ENCODE data around the gene AGFG1. TPM values are rescaled to one million over a fixed set of nuclear protein-coding genes. Genes with fewer than 3 reads are reported as not detected.
"Not testable (repeated sequence)": the region's sequence is repeated elsewhere in the genome, so short reads cannot be mapped to it uniquely, and the experiment has no call there.

AGFG1 gene
- total and polyA plus RNA-seq, 5 donors = 21.5 to 65.3 (median 50.3) TPM

- no peaks in the 10 kb centered on the region for H3K9me3 ChIP-seq (ENCODE audit: control insufficient read depth, low read length)
- no peak overlapping the region for H3K4me3 ChIP-seq (ENCODE audit: low read length)
- ATAC-seq = no peak
- WGBS = 90% methylated on average over 1 of the region's 1 CpG
- intact Hi-C loops (cut with DNase I) = loop anchor here in 1 of 4 donors (1.0 kb wide), 1 partner anchor 10 kb away; no protein-coding TSS in a partner anchor
- H3K27ac ChIP-seq (ENCODE audit: low read length) = no peak overlapping the region
- H3K27me3 ChIP-seq (ENCODE audit: control insufficient read depth, insufficient read depth) = no peaks in the 10 kb centered on the region
- DNase-seq = no peak
- peaks cover 16% of the 10 kb centered on the region for H3K4me1 ChIP-seq (ENCODE audit: control insufficient read depth, insufficient read depth, low read length)
These were observed 43.8 kb downstream of the AGFG1 start for GRCh38 chr2:227515742-227516141.

GRCh38 chr2:227517724-227518123 is 45.8 kb downstream of the AGFG1 start:
- no peak overlapping the region for H3K27ac ChIP-seq (ENCODE audit: low read length)
- ATAC-seq (no peak), DNase-seq (no peak)
- H3K4me3 ChIP-seq (ENCODE audit: low read length) = no peak overlapping the region
- H3K27me3 ChIP-seq (ENCODE audit: control insufficient read depth, insufficient read depth) = no peaks in the 10 kb centered on the region
- intact Hi-C loops (cut with DNase I) = no loop called here
- 91% methylated on average over 5 of the region's 5 CpGs for WGBS
- H3K4me1 ChIP-seq (ENCODE audit: control insufficient read depth, insufficient read depth, low read length) = peaks cover 16% of the 10 kb centered on the region
- H3K9me3 ChIP-seq (ENCODE audit: control insufficient read depth, low read length) = no peaks in the 10 kb centered on the region

- H3K4me3 ChIP-seq (ENCODE audit: low read length); H3K27ac ChIP-seq (ENCODE audit: low read length); DNase-seq; H3K9me3 ChIP-seq (ENCODE audit: control insufficient read depth, low read length); ATAC-seq; H3K27me3 ChIP-seq (ENCODE audit: control insufficient read depth, insufficient read depth); intact Hi-C loops (cut with DNase I): not testable (repeated sequence)
- 56% methylated on average over 7 of the region's 7 CpGs for WGBS
- peaks cover 16% of the 10 kb centered on the region for H3K4me1 ChIP-seq (ENCODE audit: control insufficient read depth, insufficient read depth, low read length)
These were observed 46.4 kb downstream of the AGFG1 start for GRCh38 chr2:227518278-227518865.

- intact Hi-C loops (cut with DNase I); ATAC-seq: not testable (repeated sequence)
- WGBS = 92% methylated on average over 3 of the region's 3 CpGs
These were observed 49.2 kb downstream of the AGFG1 start for GRCh38 chr2:227521178-227521577.

GRCh38 chr2:227524665-227525064 is 52.7 kb downstream of the AGFG1 start:
- H3K27ac ChIP-seq (ENCODE audit: low read length) = no peak overlapping the region
- no peaks in the 10 kb centered on the region for H3K9me3 ChIP-seq (ENCODE audit: control insufficient read depth, low read length)
- no peak for DNase-seq
- no peaks in the 10 kb centered on the region for H3K27me3 ChIP-seq (ENCODE audit: control insufficient read depth, insufficient read depth)
- intact Hi-C loops (cut with DNase I) = no loop called here
- ATAC-seq = no peak
- H3K4me1 ChIP-seq (ENCODE audit: control insufficient read depth, insufficient read depth, low read length) = no peaks in the 10 kb centered on the region
- WGBS = 82% methylated on average over 4 of the region's 4 CpGs
- no peak overlapping the region for H3K4me3 ChIP-seq (ENCODE audit: low read length)

More at GRCh38 chr2:227521178-227521577, 49.2 kb downstream of the AGFG1 start:
- not testable (repeated sequence) for H3K4me1 ChIP-seq (ENCODE audit: control insufficient read depth, insufficient read depth, low read length); H3K27me3 ChIP-seq (ENCODE audit: control insufficient read depth, insufficient read depth); H3K4me3 ChIP-seq (ENCODE audit: low read length); DNase-seq; H3K27ac ChIP-seq (ENCODE audit: low read length); H3K9me3 ChIP-seq (ENCODE audit: control insufficient read depth, low read length)

- Histone ChIP-seq H3K9me3 (ENCODE audit: control insufficient read depth, low read length) (no peaks in the 10 kb centered on the region), H3K4me3 (ENCODE audit: low read length) (no peak overlapping the region), H3K27me3 (ENCODE audit: control insufficient read depth, insufficient read depth) (no peaks in the 10 kb centered on the region), H3K4me1 (ENCODE audit: control insufficient read depth, insufficient read depth, low read length) (no peaks in the 10 kb centered on the region), H3K27ac (ENCODE audit: low read length) (no peak overlapping the region)
- no peak for DNase-seq
- ATAC-seq = no peak
- intact Hi-C loops (cut with DNase I) = no loop called here
- 95% methylated on average over 2 of the region's 2 CpGs for WGBS
These were observed 55.4 kb downstream of the AGFG1 start for GRCh38 chr2:227527351-227527750.

- intact Hi-C loops (cut with DNase I) = no loop called here
- H3K9me3 ChIP-seq (ENCODE audit: control insufficient read depth, low read length) = no peaks in the 10 kb centered on the region
- no peak overlapping the region for H3K27ac ChIP-seq (ENCODE audit: low read length)
- DNase-seq (no peak), ATAC-seq (no peak)
- no peaks in the 10 kb centered on the region for H3K27me3 ChIP-seq (ENCODE audit: control insufficient read depth, insufficient read depth)
- H3K4me3 ChIP-seq (ENCODE audit: low read length) = no peak overlapping the region
- no peaks in the 10 kb centered on the region for H3K4me1 ChIP-seq (ENCODE audit: control insufficient read depth, insufficient read depth, low read length)
- 49% methylated on average over 1 of the region's 1 CpG for WGBS
These were observed 56.8 kb downstream of the AGFG1 start for GRCh38 chr2:227528803-227529202.

- H3K4me1 ChIP-seq (ENCODE audit: control insufficient read depth, insufficient read depth, low read length) = no peaks in the 10 kb centered on the region
- DNase-seq = no peak
- WGBS = 96% methylated on average over 2 of the region's 2 CpGs
These were observed 57.9 kb downstream of the AGFG1 start for GRCh38 chr2:227529871-227530270.

GRCh38 chr2:227534714-227535113 is 62.8 kb downstream of the AGFG1 start:
- intact Hi-C loops (cut with DNase I) = no loop called here
- Histone ChIP-seq H3K9me3 (ENCODE audit: control insufficient read depth, low read length) (no peaks in the 10 kb centered on the region), H3K27ac (ENCODE audit: low read length) (no peak overlapping the region), H3K27me3 (ENCODE audit: control insufficient read depth, insufficient read depth) (no peaks in the 10 kb centered on the region), H3K4me1 (ENCODE audit: control insufficient read depth, insufficient read depth, low read length) (no peaks in the 10 kb centered on the region), H3K4me3 (ENCODE audit: low read length) (no peak overlapping the region)
- DNase-seq (no peak), ATAC-seq (no peak)
- 93% methylated on average over 3 of the region's 3 CpGs for WGBS

More at GRCh38 chr2:227529871-227530270, 57.9 kb downstream of the AGFG1 start:
- H3K4me3 ChIP-seq (ENCODE audit: low read length) = no peak overlapping the region
- H3K9me3 ChIP-seq (ENCODE audit: control insufficient read depth, low read length) = no peaks in the 10 kb centered on the region
- ATAC-seq = no peak
- H3K27ac ChIP-seq (ENCODE audit: low read length) = no peak overlapping the region
- H3K27me3 ChIP-seq (ENCODE audit: control insufficient read depth, insufficient read depth) = no peaks in the 10 kb centered on the region
- intact Hi-C loops (cut with DNase I) = no loop called here

GRCh38 chr2:227536445-227536844 is 64.5 kb downstream of the AGFG1 start:
- 65% methylated on average over 2 of the region's 2 CpGs for WGBS
- intact Hi-C loops (cut with DNase I) = no loop called here
- Histone ChIP-seq H3K27me3 (ENCODE audit: control insufficient read depth, insufficient read depth) (no peaks in the 10 kb centered on the region), H3K4me1 (ENCODE audit: control insufficient read depth, insufficient read depth, low read length) (no peaks in the 10 kb centered on the region), H3K9me3 (ENCODE audit: control insufficient read depth, low read length) (no peaks in the 10 kb centered on the region), H3K4me3 (ENCODE audit: low read length) (no peak overlapping the region), H3K27ac (ENCODE audit: low read length) (no peak overlapping the region)
- DNase-seq = no peak
- ATAC-seq = no peak

GRCh38 chr2:227539465-227539956 is 67.6 kb downstream of the AGFG1 start:
- WGBS = 98% methylated on average over 8 of the region's 8 CpGs
- ATAC-seq = no peak
- intact Hi-C loops (cut with DNase I) = no loop called here

GRCh38 chr2:227540352-227540751 is 68.4 kb downstream of the AGFG1 start:
- H3K4me1 ChIP-seq (ENCODE audit: control insufficient read depth, insufficient read depth, low read length); H3K27me3 ChIP-seq (ENCODE audit: control insufficient read depth, insufficient read depth); H3K4me3 ChIP-seq (ENCODE audit: low read length); DNase-seq; H3K9me3 ChIP-seq (ENCODE audit: control insufficient read depth, low read length); ATAC-seq; H3K27ac ChIP-seq (ENCODE audit: low read length); intact Hi-C loops (cut with DNase I): not testable (repeated sequence)
- 95% methylated on average over 9 of the region's 9 CpGs for WGBS

More at GRCh38 chr2:227539465-227539956, 67.6 kb downstream of the AGFG1 start:
- Histone ChIP-seq H3K27ac (ENCODE audit: low read length) (no peak overlapping the region), H3K4me3 (ENCODE audit: low read length) (no peak overlapping the region), H3K9me3 (ENCODE audit: control insufficient read depth, low read length) (no peaks in the 10 kb centered on the region), H3K27me3 (ENCODE audit: control insufficient read depth, insufficient read depth) (no peaks in the 10 kb centered on the region), H3K4me1 (ENCODE audit: control insufficient read depth, insufficient read depth, low read length) (no peaks in the 10 kb centered on the region)
- DNase-seq = no peak
